Activated T-cell treated with anti-CD3 and anti-CD28 coated beads, Interleukin-2, amount 50 U/mL, for 72 hours (primary cell): Measurements from ENCODE around the gene AP2S1. TPM values are rescaled to one million over a fixed set of nuclear protein-coding genes. Genes with fewer than 3 reads are reported as not detected.
"Not testable (repeated sequence)": the region's sequence is repeated elsewhere in the genome, so short reads cannot be mapped to it uniquely, and the experiment has no call there.

Experiments used
- ATAC-seq, 2 donors: fragments of 150-1000 bp; cut with Tn5 transposase; replicated peaks in 1 of 2; 2 replicates each; pipeline ENCODE4 v1.10.0; 2021; ENCODE audit warnings: moderate library complexity in 2 of 2, mild to moderate bottlenecking in 1 of 2
- DNase-seq, 2 donors: peaks; one replicate each; pipeline ENCODE4 v3.0.0; 2021 to 2022; ENCODE audit warnings: mixed read lengths in 1 of 2
- H3K27ac Mint-ChIP-seq: one replicate; pipeline ENCODE4 v1.8.0; 2022; ENCODE audit warnings: mild to moderate bottlenecking, moderate library complexity, mixed read lengths
- H3K27me3 Mint-ChIP-seq: one replicate; pipeline ENCODE4 v1.8.0; 2022; ENCODE audit warnings: low read depth, mixed read lengths
- H3K36me3 Mint-ChIP-seq, 2 donors: one replicate each; pipeline ENCODE4 v1.8.0; 2022; ENCODE audit warnings: mixed read lengths in 2 of 2, mild to moderate bottlenecking in 1 of 2; ENCODE audit not compliant: insufficient read depth in 2 of 2
- H3K4me1 Mint-ChIP-seq: one replicate; pipeline ENCODE4 v1.8.0; 2022; ENCODE audit warnings: low read depth, mixed read lengths
- H3K4me3 Mint-ChIP-seq, 2 donors: one replicate each; pipeline ENCODE4 v1.8.0; 2022; ENCODE audit warnings: mild to moderate bottlenecking in 2 of 2, mixed read lengths in 2 of 2, moderate library complexity in 2 of 2
- H3K9me3 Mint-ChIP-seq, 2 donors: one replicate each; pipeline ENCODE4 v1.8.0; 2022; ENCODE audit warnings: mixed read lengths in 2 of 2
- total RNA-seq, 2 donors: library from RNA; stranded (reverse); gene quantifications; one replicate each; pipeline ENCODE4 v1.2.3, GENCODE V29; 2022

The AP2S1 gene
- 10 to 100 TPM; 61.7 to 64.3 TPM for total RNA-seq

DNA sequence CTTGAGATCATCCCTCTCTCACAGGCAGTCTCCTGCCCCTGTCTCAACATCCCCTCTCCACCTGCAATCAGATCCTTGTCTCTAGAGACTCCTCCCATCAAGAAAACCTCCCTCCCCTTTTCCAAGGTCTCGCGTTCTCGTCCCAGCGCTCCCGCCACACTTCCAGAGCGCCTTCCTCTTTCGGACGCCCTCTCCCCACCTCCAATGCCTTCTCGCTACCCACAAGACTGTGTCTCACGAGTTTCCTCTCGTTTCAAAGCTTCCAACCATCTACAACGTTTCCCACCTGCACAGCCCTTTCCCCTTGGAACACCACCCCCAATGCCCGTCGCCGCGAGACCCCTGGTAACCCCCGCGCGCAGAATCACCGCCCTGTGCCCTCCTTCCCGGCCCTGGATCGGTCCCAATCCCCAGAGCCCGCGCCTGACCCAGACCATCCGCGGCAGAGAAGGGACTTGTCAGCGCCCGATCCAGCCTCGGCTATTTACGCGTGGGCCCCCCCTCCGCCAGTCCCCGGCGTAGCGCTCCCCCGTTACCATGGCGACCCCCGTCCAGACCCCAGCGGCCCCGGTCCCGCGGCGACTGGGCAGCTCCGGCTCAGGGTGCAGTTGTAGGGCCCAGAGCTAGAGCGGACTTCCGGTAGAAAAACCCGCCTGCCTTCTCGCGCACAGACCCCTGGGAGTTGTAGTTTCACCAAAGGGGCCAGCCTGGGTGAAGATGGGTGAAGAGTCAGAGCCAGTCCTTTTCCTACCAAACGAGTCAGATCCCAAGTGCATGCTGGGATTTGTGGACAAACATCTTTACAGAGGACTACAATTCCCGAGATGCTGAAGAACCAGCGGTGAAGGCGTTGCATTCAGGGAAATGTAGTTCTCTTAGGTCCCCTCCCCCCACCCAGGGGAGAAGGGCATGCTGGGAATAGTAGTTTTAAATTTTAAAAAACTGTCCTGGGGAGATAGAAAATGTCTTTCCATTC, at the start of gene AP2S1:
Gene AP2S1 (minus strand): TSS at position 619 of the 976 bp plus-strand sequence. CDS start 80 bp downstream, at position 539.
- peak within 1 kb of the TSS; percentile 85 to 92 for H3K4me3 Mint-ChIP-seq
- peak; percentile 92 to 94 for DNase-seq

DNA sequence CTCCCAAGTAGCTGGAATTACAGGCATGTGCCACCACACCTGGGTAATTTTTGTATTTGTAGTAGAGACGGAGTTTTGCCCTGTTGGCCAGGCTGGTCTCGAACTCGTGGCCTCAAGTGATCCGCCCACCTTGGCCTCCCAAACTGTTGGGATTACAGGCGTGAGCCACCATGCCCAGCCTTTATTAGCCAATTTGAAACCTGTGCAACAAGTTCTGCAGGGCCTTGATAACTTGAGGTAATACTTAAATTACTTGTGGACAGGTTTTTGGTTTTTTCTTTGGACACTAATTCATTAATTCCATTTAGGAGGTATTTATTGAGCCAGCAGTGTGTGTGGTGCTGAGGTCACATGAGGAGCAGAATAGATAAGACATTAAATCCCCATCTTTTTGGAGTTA, 49.7 kb upstream of the AP2S1 start:
- Mint-ChIP-seq H3K36me3 (no peaks in the 10 kb centered on the region), H3K4me3 (no peak overlapping the region), H3K9me3 (no peaks in the 10 kb centered on the region), H3K27me3 (no peaks in the 10 kb centered on the region), H3K4me1 (peaks cover 36% of the 10 kb centered on the region), H3K27ac (no peak overlapping the region)
- no peak for ATAC-seq
- no peak for DNase-seq

More for the DNA sequence above, at the start of gene AP2S1:
- Mint-ChIP-seq H3K9me3 (no peaks in the 10 kb centered on the region), H3K4me1 (peaks cover 26% of the 10 kb centered on the region), H3K27ac (peak within 1 kb of the TSS; percentile 41), H3K27me3 (no peaks in the 10 kb centered on the region), H3K36me3 (peaks cover 0 to 3% of the 10 kb centered on the region in 2 donors)
- peak; percentile 99 for ATAC-seq

DNA sequence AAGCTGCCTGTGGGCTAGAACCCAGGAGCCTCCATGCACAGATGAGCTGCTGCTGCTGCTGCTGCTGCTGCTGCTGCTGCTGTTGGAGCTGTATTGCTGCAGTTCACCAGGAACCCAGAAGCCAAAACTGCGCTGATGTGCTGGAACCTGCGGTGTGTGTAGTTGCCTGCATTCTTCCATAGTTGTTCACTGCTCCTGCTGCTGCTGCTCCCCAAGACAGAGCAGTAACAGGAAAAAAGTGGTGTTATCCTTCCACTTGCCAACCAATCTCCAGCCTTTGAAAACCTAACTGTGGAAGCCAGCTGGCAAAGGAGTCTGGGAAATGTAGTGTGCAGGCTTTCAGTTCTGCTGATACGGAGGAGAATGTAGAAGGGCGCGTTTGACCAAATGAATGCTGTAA, 48.1 kb upstream of the AP2S1 start:
- Mint-ChIP-seq H3K9me3 (no peaks in the 10 kb centered on the region), H3K4me1 (peaks cover 41% of the 10 kb centered on the region), H3K27me3 (no peaks in the 10 kb centered on the region), H3K36me3 (no peaks in the 10 kb centered on the region), H3K27ac (no peak overlapping the region), H3K4me3 (no peak overlapping the region)
- no peak for ATAC-seq
- DNase-seq: no peak

- H3K36me3 Mint-ChIP-seq: no peaks in the 10 kb centered on the region
- H3K9me3 Mint-ChIP-seq: no peaks in the 10 kb centered on the region
- H3K27ac Mint-ChIP-seq: no peak overlapping the region
Observed at GRCh38 chr19:46896076-46896794, 45.6 kb upstream of the AP2S1 start.

DNA sequence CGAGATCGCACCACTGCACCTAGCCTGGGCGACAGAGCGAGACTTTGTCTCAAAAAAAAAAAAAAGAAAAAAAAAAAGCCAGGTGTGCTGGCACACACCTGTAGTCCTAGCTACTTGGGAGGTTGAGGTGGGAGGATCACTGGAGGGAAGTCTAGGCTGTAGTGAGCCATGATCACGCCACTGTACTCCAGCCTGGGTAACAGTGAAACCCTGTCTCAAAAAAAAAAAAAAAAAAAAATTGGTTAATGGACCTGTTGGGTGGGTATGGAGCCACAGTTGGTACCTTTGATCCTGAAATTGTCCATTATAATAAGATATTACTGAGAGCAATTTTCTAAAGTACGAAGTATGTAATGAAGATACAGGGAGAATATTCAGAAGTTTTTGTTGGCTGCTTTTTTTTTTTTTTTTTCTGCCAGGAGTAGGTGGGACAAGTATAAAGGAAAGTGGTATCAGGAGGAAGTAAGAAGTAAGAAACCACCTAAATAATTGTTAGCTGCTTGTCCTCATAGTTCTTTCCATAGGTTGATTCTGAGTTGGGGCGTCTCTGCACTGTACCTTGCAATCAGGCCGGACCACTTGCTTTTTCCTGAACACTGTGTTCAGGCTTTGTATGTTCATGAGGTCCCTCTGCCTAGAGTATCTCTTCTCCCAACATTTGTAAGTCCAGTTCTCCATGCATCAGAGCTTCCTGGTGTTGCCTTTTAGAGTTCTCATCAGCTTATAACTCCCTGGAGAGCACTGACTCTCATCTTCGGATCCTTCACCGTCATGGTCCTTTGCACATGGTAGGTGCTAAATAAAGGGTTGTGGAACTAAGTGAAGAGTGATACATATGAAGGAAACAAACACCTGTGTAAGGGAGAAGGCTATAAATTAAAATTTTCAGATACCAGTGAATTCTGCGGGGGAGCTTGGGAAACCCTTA, 41.9 kb upstream of the AP2S1 start:
- Mint-ChIP-seq H3K4me1 (peaks cover 29% of the 10 kb centered on the region), H3K27ac (no peak overlapping the region), H3K27me3 (no peaks in the 10 kb centered on the region), H3K36me3 (no peaks in the 10 kb centered on the region), H3K4me3 (no peak overlapping the region), H3K9me3 (no peaks in the 10 kb centered on the region)
- DNase-seq (no peak), ATAC-seq (no peak)

More at GRCh38 chr19:46896076-46896794, 45.6 kb upstream of the AP2S1 start:
- ATAC-seq (no peak), DNase-seq (no peak)
- Mint-ChIP-seq H3K27me3 (no peaks in the 10 kb centered on the region), H3K4me1 (peaks cover 32% of the 10 kb centered on the region), H3K4me3 (no peak overlapping the region)

DNA sequence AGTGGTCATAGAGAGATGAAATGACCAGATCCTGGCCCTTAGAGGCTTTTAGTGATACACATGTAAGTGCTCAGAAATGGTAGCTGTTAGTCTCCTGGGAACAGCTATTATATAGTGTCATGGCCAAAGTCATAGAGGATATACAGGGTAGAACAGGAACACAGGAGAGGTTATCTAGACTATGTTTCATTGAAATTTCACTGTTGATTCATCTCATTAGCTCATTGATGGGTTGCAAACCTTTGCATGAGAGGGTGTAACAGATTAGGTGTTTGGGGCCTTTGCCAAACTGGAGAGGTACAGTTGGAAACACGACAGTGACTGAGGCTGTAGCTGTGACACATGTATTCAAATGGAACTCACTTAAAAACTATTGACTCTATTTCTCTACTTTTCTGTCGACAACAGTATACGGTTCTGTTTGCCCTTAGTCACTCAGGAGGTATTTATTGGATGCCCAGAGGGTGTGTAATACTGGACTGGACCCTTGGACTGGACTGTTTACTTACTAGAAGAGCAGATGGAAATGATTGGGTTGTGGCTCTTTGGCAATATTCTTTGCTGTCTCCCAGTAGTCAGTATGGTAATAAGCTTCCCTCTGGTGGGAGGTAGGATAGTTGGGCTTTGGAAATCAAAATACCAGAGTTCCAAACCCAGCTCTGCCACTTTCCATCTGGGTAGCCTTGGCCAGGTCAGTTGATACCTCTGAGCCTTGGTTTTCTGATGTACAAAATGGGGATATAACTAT, 40.0 kb upstream of the AP2S1 start:
- peak overlapping the region; percentile 78 for H3K27ac Mint-ChIP-seq
- no peaks in the 10 kb centered on the region for H3K27me3 Mint-ChIP-seq
- H3K9me3 Mint-ChIP-seq: no peaks in the 10 kb centered on the region
- ATAC-seq: no peak
- DNase-seq: no peak
- H3K4me1 Mint-ChIP-seq: peaks cover 25% of the 10 kb centered on the region
- H3K36me3 Mint-ChIP-seq: no peaks in the 10 kb centered on the region
- H3K4me3 Mint-ChIP-seq: no peak overlapping the region

DNA sequence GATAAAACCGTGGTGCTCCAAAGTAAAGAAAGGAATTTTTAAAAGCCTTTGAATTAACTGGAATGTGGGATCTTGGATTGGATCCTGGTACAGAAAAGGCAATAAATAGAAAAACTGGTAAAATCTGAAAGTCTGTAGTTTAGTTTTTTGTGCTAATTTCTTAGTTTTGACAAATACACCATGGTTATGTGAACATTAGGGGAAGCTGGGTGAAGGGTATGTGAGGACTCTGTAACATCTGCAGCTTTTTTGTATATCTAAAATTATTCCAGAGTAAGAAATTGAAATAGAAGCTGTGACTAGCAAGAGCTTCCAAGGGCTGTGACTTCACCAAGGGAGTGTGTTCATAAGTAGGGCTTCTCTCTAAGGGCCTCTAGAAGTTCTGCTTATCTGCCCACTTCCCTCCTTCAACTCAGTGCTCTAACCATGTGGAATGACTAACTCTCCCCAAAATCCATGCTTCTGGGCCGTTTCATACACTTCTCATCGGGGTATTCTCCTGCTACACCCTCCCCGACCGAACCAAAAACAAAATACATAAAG, 36.7 kb upstream of the AP2S1 start:
- Mint-ChIP-seq H3K27ac (no peak overlapping the region), H3K4me1 (peaks cover 18% of the 10 kb centered on the region), H3K9me3 (no peaks in the 10 kb centered on the region), H3K27me3 (no peaks in the 10 kb centered on the region), H3K4me3 (peak overlapping the region in 1 of 2 donors; percentile 56), H3K36me3 (no peaks in the 10 kb centered on the region)
- no peak for ATAC-seq
- DNase-seq: no peak

DNA sequence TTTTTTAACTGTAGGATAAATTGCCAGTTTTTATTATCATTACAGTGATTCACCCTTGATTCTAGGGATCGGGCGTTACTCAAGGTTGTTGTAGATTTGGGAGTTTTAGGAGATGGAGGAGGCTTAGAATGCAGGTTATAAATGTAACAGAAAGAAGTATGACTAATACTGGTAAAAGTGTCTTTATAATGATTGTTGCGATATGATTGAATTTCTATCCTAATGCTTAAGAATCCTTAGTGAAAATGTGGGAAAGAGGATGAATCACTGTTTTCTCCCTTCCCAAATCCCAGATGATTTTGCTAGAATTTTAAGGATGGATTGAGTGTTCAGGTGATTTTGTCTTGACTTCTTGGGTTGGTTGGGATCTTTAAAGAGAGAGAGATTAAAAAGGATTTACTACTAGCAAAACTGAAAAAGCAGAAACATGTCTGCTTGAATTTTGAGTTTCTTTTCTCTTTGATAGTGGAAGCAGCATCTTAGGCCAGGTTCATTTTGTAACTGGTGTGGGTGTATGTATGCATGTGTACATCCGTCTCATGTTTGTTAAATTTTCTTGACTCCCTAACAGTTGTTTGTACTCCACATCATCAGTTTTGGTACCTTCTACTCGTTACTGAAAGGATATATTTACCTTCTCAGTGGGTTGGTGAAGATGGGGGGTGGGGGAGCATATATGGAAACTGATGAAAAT, 36.0 kb upstream of the AP2S1 start:
- Mint-ChIP-seq H3K9me3 (no peaks in the 10 kb centered on the region), H3K27ac (peak overlapping the region; percentile 56), H3K4me3 (peak overlapping the region in 1 of 2 donors; percentile 56), H3K4me1 (peaks cover 18% of the 10 kb centered on the region), H3K27me3 (no peaks in the 10 kb centered on the region), H3K36me3 (no peaks in the 10 kb centered on the region)
- no peak for DNase-seq
- ATAC-seq: peak in 1 of 2 donors; percentile 48

DNA sequence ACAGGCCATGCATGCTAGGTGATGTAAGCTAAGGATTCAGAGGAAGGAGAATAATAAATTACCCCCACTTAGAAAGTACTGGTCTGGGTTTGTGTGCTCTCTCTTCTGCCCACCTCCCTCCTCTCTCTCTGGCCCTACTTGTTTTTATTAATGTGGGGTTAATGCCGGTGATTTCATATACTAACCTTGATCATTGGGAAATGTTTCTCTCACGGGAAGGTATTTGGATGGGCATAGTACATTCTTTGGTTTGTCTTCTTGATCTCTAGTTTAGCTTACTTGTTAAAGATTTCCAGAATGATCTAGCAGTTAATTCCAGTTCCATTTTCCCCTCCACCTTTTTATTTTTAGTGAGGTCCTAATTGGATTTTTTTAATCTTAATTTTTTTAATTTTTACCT, 34.8 kb upstream of the AP2S1 start:
- Mint-ChIP-seq H3K27me3 (no peaks in the 10 kb centered on the region), H3K4me3 (no peak overlapping the region), H3K9me3 (no peaks in the 10 kb centered on the region), H3K27ac (no peak overlapping the region), H3K4me1 (peaks cover 15% of the 10 kb centered on the region), H3K36me3 (no peaks in the 10 kb centered on the region)
- ATAC-seq (no peak), DNase-seq (no peak)

DNA sequence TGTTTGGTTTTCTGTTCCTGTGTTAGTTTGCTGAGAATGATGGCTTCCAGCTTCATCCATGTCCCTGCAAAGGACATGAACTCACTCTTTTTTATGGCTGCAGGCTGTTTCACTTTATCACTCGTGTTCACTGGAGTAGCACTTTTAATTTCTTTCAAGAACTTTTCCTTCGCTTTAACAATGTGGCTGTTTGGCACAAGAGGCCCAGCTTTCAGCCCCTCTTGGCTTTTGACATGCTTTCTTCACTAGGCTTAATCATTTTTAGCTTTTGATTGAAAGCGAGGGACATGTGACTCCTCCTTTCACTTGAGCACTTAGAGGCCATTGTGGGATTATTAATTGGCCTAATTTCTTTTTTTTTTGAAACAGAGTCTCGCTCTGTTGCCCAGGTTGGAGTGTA, 32.1 kb upstream of the AP2S1 start:
- not testable (repeated sequence) for H3K36me3 Mint-ChIP-seq, ATAC-seq, H3K27ac Mint-ChIP-seq, DNase-seq, H3K4me3 Mint-ChIP-seq, H3K27me3 Mint-ChIP-seq, H3K9me3 Mint-ChIP-seq
- H3K4me1 Mint-ChIP-seq: peaks cover 18% of the 10 kb centered on the region

- no peak for DNase-seq
- no peaks in the 10 kb centered on the region for H3K36me3 Mint-ChIP-seq
- peaks cover 17% of the 10 kb centered on the region for H3K4me1 Mint-ChIP-seq
- ATAC-seq: no peak
- no peak overlapping the region for H3K4me3 Mint-ChIP-seq
- no peak overlapping the region for H3K27ac Mint-ChIP-seq
- no peaks in the 10 kb centered on the region for H3K9me3 Mint-ChIP-seq
- H3K27me3 Mint-ChIP-seq: no peaks in the 10 kb centered on the region
Observed at GRCh38 chr19:46882034-46882433, 31.4 kb upstream of the AP2S1 start.
